Stimulated activated CD4-positive, alpha-beta T cell treated with anti-CD3 and anti-CD28 coated beads, Interleukin-1b, Interleukin-23, amount 100 ng/mL, for 24 hours (primary cell): ENCODE data around the gene RFX3.

ENCODE experiments used
- DNase-seq, 4 experiments: peaks; one replicate each; pipeline ENCODE4 v3.0.0-alpha.2; 2020; ENCODE audit warnings: low read depth in 4 of 4, low spot score in 1 of 4

RFX3 gene

GRCh38 chr9:3525836-3526164 lies at the start of gene RFX3:
RFX3 (minus strand) TSS chr9:3526001; CDS start chr9:3395588, 130,413 bp downstream.
- DNase-seq, result peak; percentile 72 to 90 (median 88)

DNA sequence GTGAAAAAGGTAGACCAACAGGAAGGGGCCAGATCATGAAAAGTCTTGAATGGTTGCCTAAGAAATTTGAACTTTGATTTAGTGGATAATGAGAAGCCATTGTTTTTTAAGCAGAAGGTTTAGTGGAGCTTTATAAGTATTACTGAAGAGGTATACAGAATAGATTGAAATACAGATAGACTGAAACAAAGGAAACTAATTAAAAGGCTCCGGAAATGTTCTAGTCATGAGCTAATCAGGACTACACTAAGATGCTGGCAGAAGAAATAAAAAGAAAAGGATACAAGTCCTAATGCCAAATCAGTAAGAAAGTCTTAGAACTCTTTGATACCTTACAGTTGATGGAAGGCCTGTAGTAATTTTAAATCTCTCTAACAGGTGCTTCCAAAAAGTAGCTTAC lies 45.7 kb upstream of the RFX3 start:
- DNase-seq, result no peak

DNA sequence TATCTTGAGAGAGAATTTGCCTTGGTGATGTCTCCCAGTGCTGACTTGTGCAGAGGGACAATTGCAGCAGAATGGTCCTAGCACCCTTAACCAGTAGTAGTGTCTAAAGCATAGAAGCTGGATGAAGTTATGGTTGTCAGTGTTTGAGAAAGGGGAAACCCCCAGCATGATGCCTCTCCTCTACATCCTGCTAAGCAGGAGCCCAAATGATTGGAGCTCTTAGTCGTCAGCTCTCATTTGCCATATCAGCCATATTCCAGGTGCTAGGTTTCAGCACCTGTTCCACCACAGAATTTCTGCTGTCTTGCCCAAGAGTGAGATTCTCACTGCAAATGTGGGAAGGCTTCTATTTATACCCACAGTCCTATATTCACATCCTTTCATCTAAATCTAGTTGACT lies 43.7 kb upstream of the RFX3 start:
- no peak for DNase-seq

GRCh38 chr9:3567988-3568387 lies 42.2 kb upstream of the RFX3 start:
- no peak for DNase-seq

DNA sequence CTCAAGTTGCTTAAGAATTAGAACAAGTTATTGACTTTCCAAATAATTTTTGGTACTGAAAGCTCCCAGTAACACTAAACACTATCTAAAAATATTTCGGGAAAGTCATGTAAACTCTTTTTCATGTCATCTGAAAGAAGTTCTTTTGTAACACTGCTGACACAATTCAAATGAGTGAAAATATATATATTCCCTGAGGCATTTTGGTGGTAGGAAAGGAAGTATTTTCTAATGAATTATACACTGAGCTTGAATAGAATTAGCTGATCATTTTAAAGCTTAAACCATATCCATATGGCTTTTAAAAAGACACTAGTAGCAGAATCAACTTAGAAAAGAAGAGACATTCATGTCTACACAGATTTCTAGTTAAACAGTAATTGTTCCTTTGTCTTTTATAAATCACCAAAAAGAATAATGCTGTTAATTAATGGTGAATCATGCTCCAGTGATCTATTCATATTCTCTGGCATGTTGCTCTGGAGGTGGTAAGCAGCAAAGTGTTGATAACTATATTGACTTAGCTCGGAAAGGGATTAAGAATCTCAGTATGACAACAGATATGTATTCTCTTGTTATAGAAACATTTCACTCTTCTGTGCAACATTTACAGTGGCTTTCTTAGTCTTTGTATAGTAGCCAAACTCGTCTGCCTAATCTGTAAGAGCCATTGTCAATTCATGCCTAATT lies 27.4 kb upstream of the RFX3 start:
- no peak for DNase-seq

GRCh38 chr9:3549225-3549624 lies 23.4 kb upstream of the RFX3 start:
- DNase-seq, result no peak

DNA sequence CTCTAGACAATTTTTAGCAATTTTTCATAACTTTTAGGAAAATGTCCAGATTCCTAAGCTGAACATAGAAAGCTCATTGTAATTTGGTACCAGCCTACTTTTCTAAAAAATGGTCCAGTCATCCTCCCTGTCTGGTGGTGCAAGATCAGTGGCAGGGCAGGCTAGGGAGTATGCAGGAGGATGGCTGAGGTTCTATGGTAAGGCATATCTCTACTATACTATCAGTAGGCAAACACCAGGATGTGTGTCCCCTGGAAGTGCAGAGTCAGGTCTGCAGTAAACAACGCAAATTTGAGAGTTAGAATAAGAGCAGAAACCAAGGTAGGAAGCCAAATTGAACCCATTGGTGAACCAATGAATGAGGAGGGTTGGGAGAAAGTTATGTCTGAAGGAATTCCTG lies 22.8 kb upstream of the RFX3 start:
- DNase-seq, result no peak

GRCh38 chr9:3541206-3541605 lies 15.4 kb upstream of the RFX3 start:
- DNase-seq, result no peak

DNA sequence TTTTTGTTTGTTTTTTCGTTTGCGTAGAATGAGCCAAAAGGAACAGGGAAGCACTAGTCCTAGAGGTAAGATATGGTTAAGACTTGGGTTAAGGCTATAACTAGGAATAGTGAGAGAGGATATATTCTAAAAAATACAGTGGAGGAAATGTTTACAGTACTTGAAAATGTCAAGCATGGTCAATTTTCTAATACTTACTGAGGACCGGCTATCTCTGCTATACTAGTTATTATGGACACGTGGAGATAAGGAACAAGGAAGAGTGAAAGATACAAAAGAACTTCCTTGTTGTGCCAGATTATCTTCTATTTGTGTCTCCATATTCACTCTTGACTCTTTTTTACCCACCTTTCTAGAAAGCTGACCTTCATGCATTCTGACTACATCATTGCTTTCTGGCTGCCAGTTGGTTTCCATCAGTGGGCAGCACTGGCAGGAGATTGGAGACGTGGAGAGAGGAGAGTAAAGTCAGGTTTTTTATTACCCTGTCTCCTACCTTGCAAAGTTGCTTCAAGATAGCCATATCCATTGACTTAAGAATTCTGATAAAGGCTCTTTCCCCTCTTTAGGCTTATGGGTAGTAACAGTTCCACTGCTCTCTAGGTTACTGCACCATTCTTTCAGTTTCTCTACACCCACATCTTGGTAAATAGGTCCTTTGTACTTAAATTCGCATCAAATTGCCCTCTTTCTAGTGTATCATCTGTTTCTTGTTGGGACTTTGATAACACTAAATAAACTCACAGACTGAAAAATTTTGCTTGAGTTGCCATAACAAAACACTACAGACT lies 9.0 kb upstream of the RFX3 start:
- no peak for DNase-seq

DNA sequence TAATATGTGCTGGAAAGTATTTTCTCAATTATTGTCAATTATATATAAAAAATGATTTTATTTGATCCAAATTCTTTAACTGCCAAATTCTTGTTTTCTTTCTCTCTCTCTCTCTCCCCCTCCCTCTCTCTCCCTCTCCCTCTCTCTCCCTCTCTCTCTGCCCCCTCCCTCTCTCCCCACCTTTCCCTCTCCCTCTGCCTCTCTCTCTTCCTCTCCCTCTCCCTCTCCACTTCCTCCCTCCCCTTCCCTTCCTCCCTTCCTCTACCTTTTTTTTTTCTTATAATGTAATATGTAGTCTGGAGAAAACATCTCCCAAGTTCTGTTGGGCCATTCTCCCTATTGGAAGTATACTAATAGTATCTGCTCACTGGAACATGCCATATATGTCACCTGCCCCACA lies 6.4 kb upstream of the RFX3 start:
- DNase-seq, result no peak

- DNase-seq, result peak in 3 of 4 experiments; percentile 21 to 36 (median 25)
Observed at GRCh38 chr9:3528451-3528850, 2.6 kb upstream of the RFX3 start.

DNA sequence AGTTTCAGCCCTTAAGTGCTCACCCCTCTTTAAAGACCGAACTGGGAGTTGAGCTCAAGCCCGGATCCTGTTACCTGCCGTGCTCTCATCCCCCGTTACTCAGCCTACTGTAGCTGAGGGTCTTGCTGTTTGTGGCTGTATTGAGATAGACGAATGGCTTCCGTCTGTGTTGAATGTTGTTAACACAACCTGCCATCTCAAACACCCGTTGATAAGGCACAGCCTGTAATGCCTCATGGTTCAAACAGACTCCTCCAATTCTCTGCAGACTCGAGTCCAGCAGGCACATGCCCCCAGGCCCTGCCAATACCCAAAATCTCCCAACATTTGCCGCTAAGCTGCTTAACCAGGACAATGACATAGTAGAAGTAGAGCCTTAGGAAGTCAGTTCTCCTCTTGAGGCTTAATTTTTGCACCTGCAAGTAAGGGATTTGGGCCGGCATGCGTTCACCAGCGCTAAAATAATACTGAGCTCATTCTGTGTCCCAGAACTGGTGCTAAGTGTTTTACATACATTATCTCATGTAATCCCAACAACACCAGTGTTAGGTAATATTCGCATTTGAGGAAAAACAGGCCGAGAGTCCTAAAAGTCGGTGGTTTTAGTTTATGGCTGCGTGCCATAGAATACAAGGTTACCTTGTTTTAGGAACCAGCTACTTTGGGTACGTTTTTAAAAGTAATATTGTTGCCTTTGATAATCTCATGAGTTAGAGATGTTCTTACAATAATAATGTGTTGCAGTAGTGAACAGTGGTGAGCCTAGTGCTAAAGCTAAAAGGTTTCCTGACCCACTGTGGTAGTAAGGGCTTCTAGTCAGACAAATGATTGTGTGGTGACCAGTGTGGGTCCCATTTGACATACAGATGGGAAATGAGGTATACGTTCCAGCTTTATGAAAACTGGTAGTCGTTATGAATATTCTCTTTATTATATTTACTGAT lies 1.5 kb upstream of the RFX3 start:
- DNase-seq, result peak in 2 of 4 experiments; percentile 2 to 15

- DNase-seq, result peak; percentile 73 to 84 (median 82)
Observed at GRCh38 chr9:3526165-3526996, 580 bp upstream of the RFX3 start.

- peak in 1 of 4 experiments; percentile 0 for DNase-seq
Observed at GRCh38 chr9:3525096-3525835, 535 bp downstream of the RFX3 start.

DNA sequence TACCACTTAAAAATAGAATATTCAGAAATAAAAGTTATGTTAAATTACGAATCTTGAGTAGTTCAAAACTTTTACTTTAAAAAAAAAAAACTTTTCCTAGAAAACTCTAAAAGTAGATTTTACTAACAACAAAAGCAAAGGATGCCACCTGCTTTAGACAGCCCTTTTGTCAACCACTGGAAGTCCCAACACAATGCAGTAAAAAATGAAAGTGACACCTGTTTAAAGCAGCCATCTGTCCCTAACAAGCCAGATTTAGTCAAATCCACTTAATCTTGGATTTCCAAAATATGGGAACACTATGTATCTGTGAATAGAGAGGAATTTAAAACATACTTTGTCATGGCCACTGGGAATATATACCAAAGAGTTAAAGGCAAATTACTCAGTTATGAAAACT lies 3.8 kb downstream of the RFX3 start:
- no peak for DNase-seq

GRCh38 chr9:3520564-3520963 lies 5.2 kb downstream of the RFX3 start:
- DNase-seq, result no peak

DNA sequence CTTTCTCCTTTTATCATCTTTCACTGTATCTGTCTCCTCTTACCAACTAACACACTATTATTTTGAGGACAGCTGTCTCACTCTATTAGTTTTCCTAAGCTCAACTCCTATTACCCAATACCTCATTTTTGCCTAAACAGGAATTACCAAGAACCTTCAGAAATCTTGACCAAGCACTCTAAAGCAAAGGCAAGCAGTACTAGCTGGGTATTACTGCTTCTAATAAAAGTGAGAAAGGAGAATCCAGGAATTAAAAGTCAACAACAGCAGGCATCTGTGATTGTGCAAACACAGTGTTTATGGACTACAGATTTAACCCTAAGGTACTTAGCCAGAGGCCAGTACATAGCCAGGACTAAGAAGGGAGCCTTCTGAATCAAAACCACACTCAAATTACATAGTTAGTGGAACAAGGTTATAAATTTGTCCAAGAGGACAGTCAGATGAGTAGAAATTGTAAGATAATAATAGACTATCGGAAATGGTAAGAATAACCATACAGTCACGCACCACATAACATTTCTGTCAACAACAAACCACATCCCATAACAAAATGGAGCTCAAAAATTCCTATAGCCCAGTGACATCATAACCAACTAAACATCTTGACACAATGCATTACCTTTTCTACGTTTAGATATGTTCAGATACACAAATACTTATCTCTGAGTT lies 8.3 kb downstream of the RFX3 start:
- DNase-seq, result no peak

DNA sequence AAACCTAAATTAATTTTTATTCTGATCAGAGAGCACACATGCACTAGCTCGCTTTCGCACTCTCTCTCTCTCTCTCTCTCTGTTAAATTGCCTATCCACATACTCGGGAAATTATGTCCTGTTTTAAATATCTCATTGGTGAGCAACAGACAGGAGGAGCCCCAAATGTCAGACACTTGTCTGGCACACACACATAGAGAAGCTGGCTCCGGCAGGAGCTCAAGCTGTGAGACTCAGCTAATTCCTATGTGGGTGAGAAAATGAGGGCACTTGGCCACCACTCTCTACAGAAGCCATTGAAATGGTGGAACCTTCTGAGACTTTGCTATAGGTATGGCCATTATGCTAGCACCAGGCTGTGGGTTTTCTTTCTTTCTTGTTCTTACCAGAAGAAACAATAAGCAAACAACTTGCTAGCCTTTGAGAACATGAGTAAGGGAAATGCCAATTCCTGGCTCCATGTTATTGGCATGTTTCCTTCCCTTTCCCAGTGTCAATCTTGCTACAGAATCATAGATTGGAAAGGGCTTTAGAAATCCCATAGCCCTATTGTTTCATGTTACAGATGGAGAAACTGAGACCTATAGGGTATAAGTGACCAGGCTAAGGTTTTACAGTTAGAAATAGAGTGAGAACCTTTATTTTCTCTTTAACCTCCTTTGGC lies 9.0 kb downstream of the RFX3 start:
- no peak for DNase-seq

DNA sequence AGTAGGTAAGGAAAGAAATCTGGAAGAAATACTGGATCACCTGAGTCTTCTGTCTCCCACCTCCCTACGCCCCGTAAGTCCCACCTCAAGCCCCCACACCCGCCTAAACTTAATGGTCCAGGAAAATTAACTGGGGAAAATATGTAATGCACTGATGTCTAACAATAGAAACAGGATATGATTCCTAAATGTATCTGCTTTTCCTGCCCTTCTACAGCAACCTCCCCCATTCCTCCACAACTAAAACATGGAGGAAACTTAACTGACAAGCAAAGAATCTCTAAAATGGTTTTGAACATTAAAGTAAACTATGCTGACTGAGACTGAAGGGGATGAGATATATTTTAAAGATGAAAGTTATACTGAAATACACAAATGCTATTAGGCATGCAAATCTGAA lies 10.4 kb downstream of the RFX3 start:
- DNase-seq, result no peak
